Dermis microvascular lymphatic vessel endothelial cell (primary cell): ENCODE results near the gene PLAU. TPM values are rescaled to one million over a fixed set of nuclear protein-coding genes. Genes with fewer than 3 reads are reported as not detected.
A peak's percentile ranks its signal among the peaks of the same experiment; 100 is the strongest.
"Not testable (repeated sequence)": the region's sequence is repeated elsewhere in the genome, so short reads cannot be mapped to it uniquely, and the experiment has no call there.

Experiments used
- DNase-seq, 2 donors: peaks; one replicate each; pipeline versions ENCODE4 v3.0.0 to v3.0.0-alpha.2; 2010; ENCODE audit warnings: low read depth in 2 of 2
- total RNA-seq: library from RNA; depleted of rRNA; stranded (reverse); fragments of >200 nt; gene quantifications from 2 replicates; pipeline ENCODE4 v1.2.1, GENCODE V29; 2014

Gene PLAU
- total RNA-seq, 1 donor from 2014 or later: 11.8 TPM

GRCh38 chr10:73950155-73950948, 39.4 kb downstream of the PLAU start:
- no peak for DNase-seq

DNA sequence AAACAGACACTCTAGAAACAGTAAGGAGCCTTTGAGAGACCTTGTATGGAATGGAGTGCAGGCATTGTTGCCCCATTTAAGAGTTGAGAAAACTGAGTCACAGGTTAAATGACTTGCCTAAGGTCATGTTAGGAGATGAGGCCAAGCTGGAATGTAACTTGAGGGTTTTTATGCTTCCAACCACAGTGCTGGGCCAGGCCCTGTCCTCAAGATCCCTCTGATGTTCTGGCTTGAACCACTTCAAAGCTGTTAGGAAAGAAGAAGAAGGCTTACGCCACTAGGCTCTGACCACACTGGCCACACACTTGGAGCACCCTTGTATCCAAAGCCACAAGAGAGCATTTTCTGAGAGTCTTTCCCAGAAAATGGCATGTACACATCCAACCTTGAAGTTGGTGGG, 42.7 kb downstream of the PLAU start:
- no peak for DNase-seq

- no peak for DNase-seq
Measured at GRCh38 chr10:73954737-73955136, 43.8 kb downstream of the PLAU start.

DNA sequence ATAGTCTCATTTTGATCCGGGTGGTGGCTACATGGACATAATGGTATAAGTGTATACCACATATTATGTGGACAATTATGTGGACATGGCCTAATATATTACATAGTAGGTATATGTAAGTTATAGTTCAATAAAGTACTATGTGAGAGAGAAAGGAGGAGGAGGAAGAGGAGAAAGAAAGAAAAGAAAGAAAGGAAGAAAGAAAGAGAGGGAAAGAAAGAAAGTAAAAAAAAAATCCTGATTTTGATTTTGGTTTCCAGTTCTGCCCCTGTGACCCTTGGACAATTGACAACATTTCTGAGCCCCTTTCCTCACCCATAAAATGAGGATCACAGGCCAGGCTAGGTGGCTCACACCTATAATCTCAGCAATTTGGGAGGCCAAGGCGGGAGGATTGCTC, 44.8 kb downstream of the PLAU start:
- DNase-seq: no peak

- no peak for DNase-seq
Measured at GRCh38 chr10:73956476-73957359, 45.8 kb downstream of the PLAU start.

- DNase-seq: no peak
Measured at GRCh38 chr10:73959484-73960243, 48.7 kb downstream of the PLAU start.

DNA sequence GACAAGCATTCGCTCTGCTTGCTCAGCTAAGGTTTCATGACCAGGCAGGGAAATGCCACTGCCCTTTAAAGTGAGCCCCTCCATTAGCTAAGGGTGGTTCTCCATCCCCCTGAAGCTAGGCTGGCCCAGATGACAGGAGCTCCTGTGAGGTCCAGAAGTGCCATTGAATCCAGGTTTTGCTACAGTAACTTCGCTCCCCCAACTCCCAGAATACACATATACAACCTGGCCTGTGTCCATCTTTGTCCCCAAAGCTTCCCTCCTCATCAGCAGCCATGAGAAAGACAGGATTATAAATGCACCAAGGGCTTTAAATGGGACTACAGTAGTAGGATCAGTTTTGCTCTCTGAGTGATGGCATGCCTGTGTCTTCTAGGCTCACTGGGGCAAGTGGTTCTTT, 51.5 kb downstream of the PLAU start:
- no peak for DNase-seq

GRCh38 chr10:73963533-73963932, 52.6 kb downstream of the PLAU start:
- not testable (repeated sequence) for DNase-seq

DNA sequence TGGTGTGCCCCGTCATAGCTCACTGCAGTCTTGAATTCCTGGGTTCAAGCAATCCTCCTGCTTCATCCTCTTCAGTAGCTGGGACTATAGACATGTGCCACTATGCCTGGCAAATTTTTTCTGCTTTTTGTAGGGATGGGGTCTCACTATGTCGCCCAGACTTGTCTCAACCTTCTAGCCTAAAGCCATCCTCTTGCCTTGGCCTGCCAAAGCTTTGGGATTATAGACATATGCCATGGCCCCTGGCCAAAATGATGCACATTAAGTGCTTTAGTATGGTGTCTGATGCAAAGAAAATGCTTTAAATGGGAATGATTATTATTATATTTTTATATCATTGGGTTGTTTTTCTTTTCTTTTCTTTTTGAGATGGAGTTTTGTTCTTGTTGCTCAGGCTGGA, 53.8 kb downstream of the PLAU start:
- DNase-seq: no peak

- peak in 1 of 2 donors; percentile 26 for DNase-seq
Measured at GRCh38 chr10:73965267-73965889, 54.4 kb downstream of the PLAU start.

GRCh38 chr10:73965890-73966768, 55.2 kb downstream of the PLAU start:
- DNase-seq: peak; percentile 76 to 89

- no peak for DNase-seq
Measured at GRCh38 chr10:73967022-73967429, 56.1 kb downstream of the PLAU start.

Other genes starting within 250 kb of the PLAU start
- gene AGAP5, start 213.0 kb upstream of the PLAU start, total RNA-seq: 0.90 and 1.3 TPM in 2 replicates
- 48.4 and 58.4 TPM in 2 replicates for gene SEC24C, start 166.8 kb upstream of the PLAU start, total RNA-seq
- gene CHCHD1, start 129.1 kb upstream of the PLAU start, total RNA-seq: 18.1 and 25.3 TPM in 2 replicates
- gene ZSWIM8, start 125.5 kb upstream of the PLAU start, total RNA-seq: 37.7 and 55.0 TPM in 2 replicates
- 3.7 and 7.6 TPM in 2 replicates for gene NDST2, start 99.5 kb upstream of the PLAU start, total RNA-seq
- gene CAMK2G, start 36.6 kb upstream of the PLAU start, total RNA-seq: 20.9 and 24.8 TPM in 2 replicates
- 58.5 and 71.2 TPM in 2 replicates for gene VCL, start 87.0 kb downstream of the PLAU start, total RNA-seq
- 29.3 and 31.7 TPM in 2 replicates for gene AP3M1, start 239.7 kb downstream of the PLAU start, total RNA-seq
- gene ADK, start 240.1 kb downstream of the PLAU start, total RNA-seq: 8.9 and 19.0 TPM in 2 replicates